Sciatic nerve (tissue), 2 donors: ENCODE results near the gene SCYGR4. TPM values are rescaled to one million over a fixed set of nuclear protein-coding genes. Genes with fewer than 3 reads are reported as not detected.

Experiments used
- ATAC-seq: fragments of 200-7000 bp; cut with Tn5 transposase; one replicate; pipeline ENCODE4 v1.9.1; 2020; ENCODE audit warnings: mild to moderate bottlenecking, moderate library complexity
- DNase-seq: peaks from one replicate; pipeline ENCODE4 v3.0.0-alpha.2; 2020; ENCODE audit warnings: low spot score
- intact Hi-C: fragments of 100-400 bp; cut with DNase I; formaldehyde crosslinking; loops from one replicate; pipeline ENCODE4 v1.14.2; 2022
- total RNA-seq: library from RNA; stranded (reverse); fragmentation: NEBNext Ultra II Directional; extraction: Animal tissue kit (Norgen Biotek cat#: 25700); gene quantifications from one replicate; pipeline ENCODE4 v1.2.1, GENCODE V29; 2021
- donor health status: DM: no; HTN: no; CAD: no.
- donor health status: DM: no; HTN: no; CAD: no.

SCYGR4 gene
- total RNA-seq, 1 donor from 2014 or later, result not detected

DNA sequence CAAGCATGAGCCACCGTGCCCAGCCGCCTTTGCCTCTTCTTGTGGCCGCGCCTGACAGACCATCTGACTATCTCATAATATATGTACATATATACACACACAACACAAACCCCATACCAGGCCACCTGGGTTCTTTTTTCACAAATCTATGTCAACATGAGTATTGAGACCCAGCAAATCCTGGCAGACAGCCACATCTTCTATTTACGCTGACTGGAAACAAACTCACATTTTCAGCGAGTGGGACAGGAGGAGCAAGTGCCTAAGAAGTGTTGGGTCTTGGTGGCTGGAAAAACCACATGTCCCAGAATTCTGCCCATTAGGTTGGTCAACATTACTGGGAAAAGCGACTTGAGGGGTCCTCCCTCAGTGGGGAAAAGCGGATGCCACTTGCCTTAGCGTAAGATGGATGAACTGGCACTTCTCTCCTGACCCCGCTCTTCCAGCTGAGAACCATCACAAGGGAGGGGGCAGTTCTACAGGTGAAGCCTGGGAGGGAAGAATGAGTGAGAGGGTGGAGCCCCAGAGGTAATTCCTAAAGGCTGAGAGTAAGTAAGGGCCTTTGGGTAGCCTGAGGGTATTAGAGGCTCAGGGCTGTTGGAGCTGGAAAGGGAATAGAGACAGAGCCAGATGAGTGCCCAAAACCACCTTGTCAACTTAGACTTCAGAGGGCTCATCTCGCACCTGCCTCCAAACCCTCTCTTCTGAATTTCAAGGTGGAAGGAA, 4.6 kb upstream of the SCYGR4 start:
- no peak for ATAC-seq
- no peak for DNase-seq
- intact Hi-C loops, result no loop called here

DNA sequence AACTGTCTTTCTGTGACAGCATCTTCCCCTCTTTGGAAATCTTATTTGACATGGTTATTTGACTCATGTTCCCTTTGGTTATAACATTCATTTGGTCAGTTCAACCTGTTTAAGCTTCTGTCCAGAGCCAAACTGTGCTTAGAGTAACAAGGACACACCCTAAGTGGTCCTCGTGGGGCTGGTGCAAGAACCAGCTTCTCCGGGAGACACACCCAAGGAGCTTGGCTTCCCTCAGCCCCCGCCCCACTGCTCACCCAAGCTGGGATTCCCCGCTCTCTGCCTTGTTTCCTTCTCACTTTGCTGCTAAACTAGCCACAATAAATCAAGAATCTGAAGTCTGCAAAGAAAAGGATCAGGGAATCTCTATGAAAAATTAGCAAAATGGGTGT, 4.0 kb upstream of the SCYGR4 start:
- intact Hi-C loops, result no loop called here
- ATAC-seq (no peak), DNase-seq (no peak)

DNA sequence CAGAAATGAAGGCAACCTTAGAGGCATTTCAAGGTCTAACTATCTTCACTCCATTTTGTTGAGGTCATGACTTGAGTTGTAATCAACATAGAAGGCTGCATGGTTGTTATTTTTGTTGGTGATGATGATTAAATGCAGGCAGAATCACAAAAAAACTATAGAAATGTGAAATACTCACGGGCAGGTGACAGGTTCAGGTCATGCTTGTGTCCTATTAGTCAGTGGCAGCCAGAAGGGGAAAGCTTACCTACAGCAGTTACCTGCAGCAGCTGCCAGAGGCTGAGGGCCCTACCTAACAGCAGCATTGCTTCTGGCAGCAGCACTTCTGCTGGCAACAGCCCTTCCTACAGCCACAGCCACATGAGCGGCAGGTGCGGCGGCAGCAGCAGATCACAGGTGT, 3.1 kb upstream of the SCYGR4 start:
- intact Hi-C loops, result no loop called here
- no peak for DNase-seq
- no peak for ATAC-seq

DNA sequence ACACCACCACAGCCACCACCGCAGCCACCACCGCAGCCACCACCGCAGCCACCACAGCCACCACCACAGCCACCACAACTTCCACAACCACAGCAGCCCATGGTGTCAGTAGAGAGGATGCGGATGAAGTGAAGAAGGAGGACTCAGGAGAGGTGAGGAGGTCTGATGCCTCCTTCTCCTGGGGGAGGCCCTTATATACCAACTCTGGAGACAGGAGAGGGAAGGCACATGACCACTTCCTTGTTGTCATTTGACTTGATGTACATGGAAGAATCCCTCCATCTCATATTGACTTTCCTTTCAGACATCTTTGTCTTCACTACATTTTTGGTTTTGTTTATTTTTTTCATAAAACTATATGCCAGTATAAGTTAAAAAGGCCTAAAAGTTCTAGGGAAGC, 2.6 kb upstream of the SCYGR4 start, which contains the start of gene SCYGR3:
Gene SCYGR3 (minus strand): TSS at position 101 of the 400 bp plus-strand sequence. CDS start 0 bp downstream, at position 101.
- intact Hi-C loops, result no loop called here
- ATAC-seq, result no peak
- DNase-seq, result no peak

DNA sequence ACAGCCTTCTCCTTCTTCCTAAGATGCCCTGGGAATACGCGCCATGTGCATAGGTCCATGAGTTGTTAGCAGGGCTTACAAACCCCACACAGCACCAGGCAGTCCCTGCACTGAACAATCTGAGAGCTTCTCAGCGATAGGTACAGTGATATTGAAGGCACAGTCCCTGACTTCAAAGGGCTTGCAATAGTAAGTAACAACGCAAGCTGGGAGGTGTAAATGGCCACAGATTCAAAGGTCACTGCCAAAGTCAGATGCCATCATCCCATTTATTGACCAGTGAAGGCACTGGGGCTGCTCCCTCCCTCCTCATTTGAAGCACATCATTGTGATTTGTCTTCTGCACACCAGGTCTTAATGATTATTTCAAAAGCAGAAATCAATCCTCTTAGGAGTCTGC, 2.1 kb upstream of the SCYGR4 start:
- no peak for DNase-seq
- intact Hi-C loops, result no loop called here
- ATAC-seq, result no peak

DNA sequence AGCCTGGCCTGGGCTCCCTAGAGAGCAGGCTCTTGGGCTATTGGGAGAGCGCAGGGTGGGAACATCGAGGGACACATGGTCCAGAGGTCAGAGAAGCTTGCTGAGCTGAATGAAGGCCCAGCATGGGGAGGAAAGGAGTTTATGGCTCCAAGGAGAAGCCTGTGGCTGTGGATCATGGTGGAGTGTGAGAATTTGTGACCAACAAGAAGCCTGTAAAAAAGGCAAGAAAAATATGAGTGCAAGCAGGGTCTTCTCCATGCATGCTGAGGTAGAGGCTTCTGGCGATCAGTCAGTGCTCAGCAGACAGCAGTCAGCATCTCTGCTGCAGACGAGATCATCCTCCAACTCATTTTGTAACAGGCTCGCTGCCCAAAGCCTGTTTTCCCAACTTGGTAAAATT, 1.4 kb upstream of the SCYGR4 start:
- intact Hi-C loops, result no loop called here
- ATAC-seq (no peak), DNase-seq (no peak)

DNA sequence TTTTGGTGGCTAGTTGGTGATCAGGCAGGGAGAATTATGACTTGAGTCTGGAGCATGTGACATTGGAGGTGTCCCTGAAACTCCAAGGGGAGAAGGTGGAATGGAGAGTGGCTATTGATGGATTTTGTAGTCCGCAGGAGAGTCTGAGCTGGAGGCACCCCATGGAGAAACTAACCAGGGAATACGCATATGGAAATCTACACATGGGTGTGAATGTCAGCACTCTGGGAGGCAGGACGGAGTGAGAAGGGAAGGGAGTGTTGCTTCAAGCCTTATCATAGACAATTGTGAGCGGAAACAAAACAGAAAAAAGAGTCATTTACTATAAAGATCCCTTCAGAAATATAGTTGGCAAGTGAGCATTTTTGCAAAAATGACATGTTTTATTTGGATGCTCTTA, 667 bp upstream of the SCYGR4 start:
- intact Hi-C loops, result no loop called here
- ATAC-seq, result no peak
- DNase-seq, result no peak

DNA sequence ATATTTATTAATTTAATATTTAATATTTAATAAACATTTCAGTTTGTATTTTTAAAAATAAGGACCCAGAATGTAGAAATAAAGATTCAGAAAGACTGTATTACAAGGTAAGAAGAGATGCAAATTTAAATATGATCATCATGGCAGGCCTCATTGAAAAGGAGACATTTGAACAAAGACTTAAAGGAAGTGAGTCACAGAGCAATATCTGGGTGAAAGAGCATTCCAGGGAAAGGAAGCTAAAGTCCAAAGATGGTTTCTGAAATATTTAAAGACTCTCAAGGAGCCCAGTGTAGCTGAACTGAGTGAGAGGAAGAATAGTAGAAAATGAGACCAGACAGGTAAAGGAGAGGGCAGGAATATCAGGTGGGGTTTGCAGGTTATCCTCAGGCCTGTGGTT, 5.9 kb downstream of the SCYGR4 start:
- intact Hi-C loops, result no loop called here
- DNase-seq (no peak), ATAC-seq (no peak)

DNA sequence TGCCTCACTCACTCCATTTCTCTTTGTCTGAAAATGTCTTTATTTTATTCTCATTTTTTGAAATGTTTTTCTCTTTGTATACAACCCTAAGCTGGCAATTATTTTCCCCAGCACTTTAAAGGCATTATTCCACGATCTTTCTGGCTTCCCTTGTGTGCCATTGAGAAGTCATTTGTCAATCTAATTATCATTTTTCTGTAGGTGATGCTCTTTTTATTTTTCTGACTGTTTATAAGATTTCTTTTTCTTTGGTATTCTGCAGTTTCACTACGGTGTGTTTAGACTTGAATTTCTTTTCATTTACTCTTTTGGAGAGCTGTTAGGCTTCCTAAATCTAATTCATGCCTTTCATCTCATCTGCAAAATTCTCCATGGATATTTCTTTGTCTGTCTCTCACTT, 8.1 kb downstream of the SCYGR4 start:
- no peak for ATAC-seq
- intact Hi-C loops, result no loop called here
- DNase-seq, result no peak

DNA sequence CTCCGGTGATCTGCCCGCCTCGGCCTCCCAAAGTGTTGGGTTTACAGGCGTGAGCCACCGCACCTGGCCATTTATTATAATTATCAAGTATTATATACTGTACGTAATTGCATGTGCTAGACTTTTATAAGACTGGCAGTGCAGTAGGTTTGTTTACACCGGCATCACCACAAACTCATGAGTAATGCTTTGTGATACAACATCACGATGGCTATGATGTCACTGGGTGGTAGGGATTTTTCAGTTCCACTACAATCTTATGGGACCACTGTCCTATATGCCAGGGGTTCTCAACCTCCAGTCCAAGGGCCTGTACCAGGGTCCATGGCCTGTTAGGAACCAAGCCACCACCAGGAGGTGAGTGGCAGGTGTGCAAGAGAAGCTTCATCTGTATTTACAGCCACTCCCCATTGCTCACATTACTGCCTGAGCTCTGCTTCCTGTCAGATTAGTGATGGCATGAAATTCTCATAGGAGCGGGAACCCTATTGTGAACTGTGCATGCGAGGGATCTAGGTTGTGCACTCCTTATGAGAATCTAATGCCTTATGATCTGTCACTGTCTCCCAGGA, 9.4 kb downstream of the SCYGR4 start:
- intact Hi-C loops, result no loop called here
- ATAC-seq (no peak), DNase-seq (no peak)

DNA sequence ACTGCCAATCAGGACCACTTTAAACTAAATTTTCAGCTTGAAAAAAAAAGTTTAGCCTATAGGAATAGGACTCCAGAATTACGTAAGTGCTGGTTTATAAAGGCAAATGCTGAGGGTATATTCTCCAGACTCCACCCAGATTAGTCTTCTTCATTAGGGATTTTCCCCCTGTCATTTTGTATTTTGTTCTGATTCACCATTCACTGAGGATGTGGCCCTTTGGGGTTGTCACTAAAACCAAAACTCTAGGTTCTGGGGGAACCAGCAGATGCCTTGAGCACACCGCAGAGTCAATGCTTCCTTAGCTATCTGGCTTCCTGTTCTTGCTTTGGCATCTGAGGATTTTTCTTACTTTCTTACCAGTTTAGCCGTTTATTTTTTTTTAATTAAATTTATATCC, 10.5 kb downstream of the SCYGR4 start:
- DNase-seq, result no peak
- no peak for ATAC-seq
- intact Hi-C loops, result no loop called here

DNA sequence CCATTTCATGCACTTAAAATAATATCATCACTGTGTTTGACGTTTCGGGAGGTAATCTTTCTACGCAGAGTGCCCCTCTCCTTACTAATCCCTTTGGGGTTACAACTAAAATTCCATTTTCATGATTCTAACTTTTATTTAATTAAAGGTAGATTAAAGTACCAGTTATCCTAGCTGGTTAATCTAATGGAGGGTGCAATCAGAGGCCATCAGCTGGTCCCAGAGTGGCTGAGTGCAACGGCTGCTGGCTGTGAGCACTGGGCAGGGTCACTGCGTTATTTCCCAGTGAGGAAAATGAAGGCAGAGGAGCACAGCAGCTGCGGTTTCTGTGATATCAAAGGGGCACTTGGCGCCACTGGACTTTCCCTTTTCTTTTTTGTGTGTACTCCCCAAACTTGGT, 12.1 kb downstream of the SCYGR4 start:
- intact Hi-C loops, result no loop called here
- DNase-seq (no peak), ATAC-seq (no peak)

DNA sequence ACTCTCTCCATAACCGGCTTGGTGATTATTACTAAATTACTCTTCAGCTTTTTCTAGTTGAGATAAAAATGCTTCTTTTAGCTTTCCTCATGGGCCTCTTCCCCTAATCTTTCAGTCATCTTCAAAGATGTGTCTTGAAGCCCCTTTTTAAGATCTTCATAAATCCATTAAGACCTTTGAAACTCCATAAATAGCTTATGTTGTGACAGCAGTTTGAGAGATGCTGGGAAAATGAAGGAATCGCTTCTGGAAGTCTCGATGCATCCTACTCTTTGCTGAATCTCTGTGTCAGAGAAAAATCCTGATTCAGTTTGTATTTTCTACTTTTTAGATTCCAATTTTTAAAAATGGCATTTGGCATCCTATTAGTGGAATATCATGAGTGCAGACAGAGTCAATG, 13.0 kb downstream of the SCYGR4 start:
- DNase-seq, result no peak
- ATAC-seq, result no peak
- intact Hi-C loops, result no loop called here

DNA sequence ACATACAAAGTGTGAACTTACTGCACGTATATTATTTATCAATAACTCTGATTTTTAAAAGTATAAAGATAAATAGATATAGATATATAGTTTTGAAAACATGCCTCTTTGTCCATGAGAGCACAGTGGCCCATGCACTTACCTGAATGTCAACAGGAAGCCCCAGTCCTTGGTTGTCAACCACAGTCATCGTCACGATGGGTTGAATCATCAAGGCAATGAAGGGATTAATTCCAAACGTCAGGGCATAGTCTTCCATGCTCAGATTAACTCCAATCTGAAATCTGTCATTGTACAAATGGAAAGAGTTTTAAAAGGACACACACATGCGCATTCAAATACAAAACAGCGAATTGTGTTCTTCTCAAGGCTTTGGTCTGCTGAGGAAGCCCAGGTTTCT, 15.5 kb downstream of the SCYGR4 start:
- no peak for DNase-seq
- intact Hi-C loops, result no loop called here
- ATAC-seq, result no peak

DNA sequence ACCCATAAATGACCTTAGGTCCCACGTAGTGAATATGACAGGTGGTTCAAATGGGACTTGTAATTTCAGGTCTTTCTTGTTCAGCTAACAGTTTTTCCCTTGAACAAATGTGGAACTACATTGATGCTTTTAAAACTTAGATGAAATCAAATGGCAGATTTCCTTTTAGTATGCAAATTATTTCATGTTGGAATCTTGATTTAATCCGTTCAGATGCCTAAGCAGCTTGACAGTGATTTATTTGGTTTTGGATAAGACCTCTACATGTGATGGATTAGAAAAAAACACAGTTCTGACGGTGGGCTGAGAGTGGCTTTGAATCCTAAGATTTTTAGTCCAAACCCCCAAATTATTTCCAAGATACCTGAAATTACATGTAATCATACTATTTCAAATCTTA, 16.9 kb downstream of the SCYGR4 start:
- DNase-seq, result no peak
- no peak for ATAC-seq
- intact Hi-C loops, result no loop called here

DNA sequence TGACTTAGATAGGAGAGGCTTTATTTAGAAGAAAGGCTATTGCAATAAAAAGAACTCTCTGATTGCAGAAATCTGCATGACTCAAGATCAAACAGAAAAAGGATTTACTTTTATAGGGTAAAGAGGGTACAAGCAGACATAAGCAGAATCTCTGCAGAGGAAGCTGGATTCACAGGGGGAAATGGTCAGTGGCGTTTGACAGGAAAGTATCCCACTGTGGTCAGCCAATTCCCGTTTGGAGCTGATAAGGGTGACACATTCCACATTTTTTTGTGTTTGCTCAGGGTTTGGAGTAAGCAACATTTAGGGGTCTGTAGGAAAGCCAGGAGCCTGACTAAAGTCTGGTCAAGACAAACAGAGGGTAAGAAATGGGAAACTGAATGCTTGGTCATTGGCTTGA, 25.4 kb downstream of the SCYGR4 start:
- ATAC-seq, result no peak
- intact Hi-C loops, result no loop called here
- no peak for DNase-seq

DNA sequence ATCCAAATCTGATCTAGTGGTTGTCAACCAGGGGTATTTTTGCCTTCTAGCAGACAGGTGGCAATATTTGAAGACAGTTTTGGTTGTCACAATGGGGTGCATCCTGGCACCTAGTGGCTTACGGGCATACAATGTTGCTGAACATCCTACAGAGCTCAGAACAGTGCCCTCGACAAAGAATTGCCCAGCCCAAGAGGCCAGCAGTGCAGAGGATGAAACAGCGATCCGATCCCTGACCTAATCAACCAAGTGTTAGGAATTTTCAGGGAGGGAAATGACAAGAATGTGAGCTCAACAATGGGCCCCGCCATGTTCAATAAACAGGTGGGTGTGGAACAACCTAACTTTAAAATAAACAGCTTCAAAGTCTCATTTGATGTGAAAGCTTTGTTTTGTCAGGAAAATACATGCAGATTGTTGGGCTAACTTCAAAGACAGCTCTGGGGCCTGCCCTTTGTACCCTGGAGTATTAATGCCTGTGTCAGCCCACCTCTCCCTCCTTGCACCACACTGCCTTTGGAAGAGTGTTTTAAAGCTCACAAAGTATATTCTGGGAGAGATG, 26.8 kb downstream of the SCYGR4 start:
- DNase-seq, result no peak

DNA sequence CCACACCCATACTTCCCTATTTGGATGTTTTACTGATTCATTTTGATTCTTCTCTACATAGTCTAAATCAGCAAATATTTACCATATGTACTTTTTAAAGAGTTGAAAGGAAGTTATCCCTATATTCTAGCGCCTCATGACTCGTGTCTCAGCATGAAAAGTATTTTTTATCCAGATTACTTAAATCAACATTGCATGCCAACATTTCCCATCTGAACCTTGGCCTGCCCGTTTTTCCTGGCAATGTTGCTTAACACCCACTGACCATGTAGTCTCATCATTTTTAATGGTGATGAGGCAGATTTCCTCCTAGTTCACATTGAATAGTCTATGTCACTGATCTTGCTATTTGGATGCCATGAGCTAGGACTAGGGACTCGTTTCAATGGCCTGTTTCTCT, 36.1 kb downstream of the SCYGR4 start:
- ATAC-seq (no peak), DNase-seq (no peak)
- intact Hi-C loops, result loop anchor here (5.0 to 10.0 kb wide), 2 partner anchors 111 to 214 kb away; no protein-coding TSS in a partner anchor

More for the DNA sequence above, 26.8 kb downstream of the SCYGR4 start:
- intact Hi-C loops, result no loop called here
- ATAC-seq, result no peak

DNA sequence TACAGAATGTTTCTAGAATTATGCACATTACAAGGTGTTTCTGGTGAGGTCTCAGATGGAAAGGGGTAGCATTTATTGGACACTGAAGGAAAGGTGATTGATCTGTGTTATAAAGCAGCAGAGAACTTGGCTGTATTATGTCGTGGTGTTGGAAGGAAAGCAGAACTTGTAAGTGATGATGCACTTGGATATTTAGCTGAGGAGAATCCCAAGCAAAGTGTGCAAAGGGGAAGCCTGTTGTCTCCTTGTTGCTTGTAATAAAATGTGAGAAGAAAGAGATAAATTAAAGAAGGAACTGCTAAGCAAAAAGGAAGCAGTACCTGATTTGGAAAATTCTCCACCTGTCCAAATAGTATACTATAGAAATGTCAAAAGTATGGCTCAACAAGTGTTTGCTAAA, 37.1 kb downstream of the SCYGR4 start:
- intact Hi-C loops, result loop anchor here (5.0 to 10.0 kb wide), 2 partner anchors 110 to 213 kb away; no protein-coding TSS in a partner anchor
- ATAC-seq (no peak), DNase-seq (no peak)

DNA sequence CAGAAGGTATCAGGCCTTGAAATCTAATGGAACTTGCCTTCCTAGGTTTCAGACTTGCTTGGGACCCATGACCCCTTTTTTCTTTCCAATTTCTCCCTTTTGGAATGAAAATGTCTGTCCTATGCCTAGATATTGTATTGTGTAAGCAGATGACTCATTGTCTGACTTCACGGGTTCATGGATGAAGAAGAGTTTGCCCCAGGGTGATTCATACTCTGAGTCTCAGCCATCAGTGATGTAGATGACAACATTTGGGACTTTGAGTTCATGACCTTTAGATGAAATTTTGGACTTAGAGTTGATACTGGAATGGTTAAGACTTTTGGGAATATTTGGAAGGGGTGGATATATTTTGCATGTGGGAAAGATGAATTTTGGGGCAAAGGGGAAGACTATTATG, 38.2 kb downstream of the SCYGR4 start:
- intact Hi-C loops, result loop anchor here (10.0 kb wide), 1 partner anchor 109 kb away; no protein-coding TSS in a partner anchor
- ATAC-seq, result peak; percentile 92
- DNase-seq, result no peak
